GM12878 (cell line): ENCODE results near the gene PITX1. TPM values are rescaled to one million over a fixed set of nuclear protein-coding genes. Genes with fewer than 3 reads are reported as not detected.

Source experiments
- ATAC-seq: fragments of 200-7000 bp; cut with Tn5 transposase; 3 replicates; pipeline ENCODE4 v1.9.1; 2020; ENCODE audit warnings: mild to moderate bottlenecking, moderate library complexity
- BruUV-seq: library from RNA; stranded (reverse); fragments of 400-500 nt; replicated peaks from 2 replicates; lab custom pipeline; 2021; lab: Mats Ljungman, UMichigan
- CTCF ChIA-PET: fragments of 300-600 bp; sonication (Branson Sonifier 250); formaldehyde crosslinking; extraction: SDS; loops from one replicate; lab custom pipeline; 2021; ENCODE audit warnings: inconsistent platforms; lab: Yijun Ruan, JAX
- POLR2A ChIA-PET: fragments of 350-600 bp; formaldehyde crosslinking; extraction: SDS; loops from one replicate; lab custom pipeline; 2021; ENCODE audit warnings: inconsistent platforms; lab: Charles Lee
- RAD21 ChIA-PET: fragments of 300-600 bp; sonication (Branson Sonifier 250); formaldehyde crosslinking; loops from one replicate; lab custom pipeline; 2023; ENCODE audit warnings: antibody characterized with exemption; ENCODE audit not compliant: unreplicated experiment; lab: Charles Lee
- SMC1A ChIA-PET: fragments of 300-600 bp; sonication (Branson Sonifier 250); formaldehyde crosslinking; loops from one replicate; lab custom pipeline; 2023; ENCODE audit not compliant: unreplicated experiment, uncharacterized antibody; lab: Charles Lee
- DNase-seq: peaks from one replicate; pipeline ENCODE4 v3.0.0-alpha.2; 2011; ENCODE audit warnings: low read depth, low spot score
- FAIRE-seq: peaks from 3 replicates; lab custom pipeline; 2011; peaks lifted over from hg19 to GRCh38; lab: Jason Lieb, UNC
- H2AFZ ChIP-seq: 2 replicates; pipeline ENCODE4 v1.6.0; 2011; ENCODE audit warnings: low read depth, low read length, control low read depth; ENCODE audit not compliant: control insufficient read depth
- H3K27ac ChIP-seq: 2 replicates; pipeline ENCODE4 v1.5.1; 2011; ENCODE audit warnings: control low read depth; ENCODE audit not compliant: control insufficient read depth, insufficient read depth
- H3K27me3 ChIP-seq, 2 experiments: replicated peaks in 1 of 2; 2 replicates each; pipeline versions ENCODE4 v1.6.0 to v1.6.1; 2011; ENCODE audit warnings: low read length in 1 of 2; ENCODE audit not compliant: control insufficient read depth in 2 of 2, insufficient read depth in 2 of 2
- H3K36me3 ChIP-seq, 2 experiments: 2 replicates each; pipeline ENCODE4 v1.5.1; 2011; ENCODE audit warnings: low read length in 1 of 2; ENCODE audit not compliant: control insufficient read depth in 2 of 2, insufficient read depth in 2 of 2
- H3K4me1 ChIP-seq: 2 replicates; pipeline ENCODE4 v1.6.1; 2011; ENCODE audit warnings: mild to moderate bottlenecking, low read length, moderate library complexity, mixed read lengths; ENCODE audit not compliant: control insufficient read depth, insufficient read depth
- H3K4me2 ChIP-seq: 2 replicates; pipeline ENCODE4 v1.6.0; 2011; ENCODE audit warnings: control low read depth; ENCODE audit not compliant: control insufficient read depth, insufficient read depth
- H3K4me3 ChIP-seq: fragments of 200-600 bp; sonication (generic); 2 replicates; pipeline ENCODE4 v1.5.1; 2016
- H3K79me2 ChIP-seq: 2 replicates; pipeline ENCODE4 v1.6.0; 2011; ENCODE audit warnings: low read length; ENCODE audit not compliant: control insufficient read depth, insufficient read depth
- H3K9ac ChIP-seq: 2 replicates; pipeline ENCODE4 v1.8.0; 2011; ENCODE audit warnings: low read length, control low read depth, mixed read lengths; ENCODE audit not compliant: control insufficient read depth, insufficient read depth
- H3K9me3 ChIP-seq: replicated peaks from 3 replicates; pipeline ENCODE4 v1.5.1; 2011; ENCODE audit warnings: mild to moderate bottlenecking, low read length; ENCODE audit not compliant: control insufficient read depth, insufficient read depth
- H4K20me1 ChIP-seq: 2 replicates; pipeline ENCODE4 v1.6.0; 2011; ENCODE audit not compliant: control insufficient read depth, insufficient read depth
- RELA ChIP-seq: fragments of 450-650 bp; IDR thresholded peaks from 2 replicates; pipeline ENCODE4 v1.8.0; 2014; ENCODE audit warnings: borderline replicate concordance; ENCODE audit not compliant: partially characterized antibody
- REST ChIP-seq: IDR thresholded peaks from 2 replicates; pipeline ENCODE4 v1.6.1; 2012; ENCODE audit warnings: mild to moderate bottlenecking, low read depth, low read length
- RFX5 ChIP-seq: IDR thresholded peaks from 2 replicates; pipeline ENCODE4 v1.6.1; 2011; ENCODE audit warnings: low read depth, low read length, improper control_type of control experiment
- SREBF1 ChIP-seq: IDR thresholded peaks from 2 replicates; pipeline ENCODE4 v1.6.1; 2012; ENCODE audit warnings: mild to moderate bottlenecking, low read length
- WGBS: methylation state at CpG from one replicate; pipeline ENCODE4 v1.1.6; 2016; ENCODE audit warnings: low lambda C conversion rate; ENCODE audit not compliant: insufficient replicate concordance, insufficient coverage; ENCODE audit errors: missing lambda C conversion rate; 5-methylcytosine and 5-hydroxymethylcytosine counted together
- in situ Hi-C: fragments of 300-500 bp; cut with MboI; formaldehyde crosslinking; loops from 9 replicates; pipeline ENCODE4 v1.14.3; 2018; ENCODE audit warnings: mixed read lengths
- intact Hi-C: fragments of 100-400 bp; cut with micrococcal nuclease; formaldehyde crosslinking; loops from one replicate; pipeline ENCODE4 v1.14.2; 2022; ENCODE audit not compliant: unreplicated experiment
- polyA plus RNA-seq, 11 experiments: library from polyadenylated mRNA; depleted of rRNA in 4 of 11; unstranded in 6 of 11; stranded (reverse) in 5 of 11; fragments of >200 nt; fragmentation: Nextera tagmentation in 4 of 11; fragmentation: Illumina TruSeq in 1 of 11; extraction: Ambion mirVana in 4 of 11; extraction: Trizol in 1 of 11; gene quantifications; 1 replicate in 1 of 11; 2 replicates in 10 of 11; pipeline versions ENCODE4 v1.2.1 to v1.2.3, GENCODE V29; 2011 to 2016; ENCODE audit warnings: inconsistent platforms in 2 of 11, missing spikeins in 2 of 11, low read depth in 1 of 11
- total RNA-seq, 4 experiments: library from RNA; depleted of rRNA in 3 of 4; stranded (reverse); fragments of >200 nt in 3 of 4; fragmentation: Illumina TruSeq in 1 of 4; extraction: Trizol in 1 of 4; gene quantifications; 2 replicates each; pipeline versions ENCODE4 v1.2.1 to v1.2.3, GENCODE V29; 2013 to 2021

Gene PITX1
- total and polyA plus RNA-seq, 10 of the 15 experiments (the other 5 are each of a cell fraction or from before 2014, with no cell fraction given): 0.16 to 1.1 (median 0.68) TPM; not detected in 5

DNA sequence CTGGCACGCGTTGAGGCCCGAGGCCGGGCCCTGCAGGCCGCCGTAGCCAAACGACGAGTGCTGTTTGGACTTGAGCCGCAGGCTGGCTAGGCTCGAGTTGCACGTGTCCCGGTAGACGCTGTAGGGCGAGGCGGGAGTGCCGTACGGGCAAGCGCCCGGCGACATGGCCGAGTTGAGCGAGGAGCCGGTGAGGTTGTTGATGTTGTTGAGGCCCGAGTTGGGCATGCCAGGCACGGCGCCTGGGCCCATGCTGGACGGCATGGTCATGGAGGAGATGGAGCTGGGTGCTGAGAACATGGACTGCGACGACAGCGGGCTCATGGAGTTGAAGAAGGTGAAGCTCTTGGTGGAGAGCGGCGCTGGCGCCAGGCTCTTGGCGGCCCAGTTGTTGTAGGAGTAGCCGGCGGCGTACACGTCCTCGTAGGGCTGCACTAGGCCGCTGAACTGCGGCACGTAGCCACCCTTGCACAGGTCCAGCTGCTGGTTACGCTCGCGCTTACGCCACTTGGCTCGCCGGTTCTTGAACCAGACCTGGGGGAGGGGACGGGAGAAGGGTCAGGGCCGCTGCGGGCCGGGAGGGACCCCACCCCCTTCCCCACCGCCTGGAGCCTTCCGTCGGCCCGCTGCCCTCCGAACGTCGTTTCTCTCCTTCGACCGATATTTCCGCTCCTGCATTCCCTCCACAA, 5.1 kb downstream of the PITX1 start (continued):
- TF ChIP-seq REST: no peak

DNA sequence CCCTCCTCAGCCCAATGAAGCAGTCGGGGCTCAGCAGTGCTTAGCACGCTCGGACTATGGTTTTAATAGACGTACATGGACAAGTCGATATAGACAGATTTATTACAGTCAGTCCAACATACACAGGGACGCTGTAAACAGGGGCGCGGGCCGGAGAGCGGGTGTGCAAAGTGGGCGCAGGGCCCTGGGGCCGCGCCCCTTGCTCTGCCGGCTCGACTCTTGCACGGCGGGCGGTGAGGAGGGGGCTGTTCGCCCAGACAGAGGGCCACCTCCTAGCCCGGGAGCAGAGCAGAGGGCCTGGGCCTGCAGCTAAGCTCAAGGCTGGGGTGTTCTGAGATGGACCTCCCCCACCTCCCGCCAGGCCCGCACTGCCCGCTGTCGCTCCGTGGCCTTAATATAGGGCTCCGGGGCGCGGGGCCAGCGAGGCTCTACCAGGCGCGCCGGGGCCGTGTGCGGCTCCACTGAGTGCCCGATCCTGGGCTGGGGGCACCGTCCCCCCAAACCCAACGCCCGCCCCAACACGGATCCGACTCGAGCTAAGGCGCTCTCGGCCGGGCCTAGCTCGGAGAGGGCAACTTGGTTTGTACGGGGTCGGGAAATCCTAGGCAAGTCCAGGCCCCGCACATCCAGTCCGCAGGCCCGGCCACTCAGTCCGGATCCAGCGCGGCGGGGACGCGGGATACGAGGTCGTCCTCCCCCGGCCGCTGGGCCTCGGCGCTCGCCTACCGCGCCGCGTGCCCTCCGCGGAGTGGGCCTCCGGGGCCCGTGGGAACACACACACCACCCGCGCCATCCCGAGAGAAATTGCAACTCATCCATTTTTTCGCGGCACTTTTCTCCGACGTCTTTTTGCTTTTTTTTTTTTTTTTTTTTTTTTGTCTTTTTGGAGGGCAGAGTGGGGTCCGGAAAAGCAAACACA, 6.1 kb downstream of the PITX1 start:
- no peaks in the 10 kb centered on the region for H4K20me1 ChIP-seq
- in situ Hi-C loops (no loop called here), intact Hi-C loops (no loop called here)
- ChIA-PET SMC1A (no interaction called here), RAD21 (no interaction called here), CTCF (no interaction called here), POLR2A (no interaction called here)
- no peak overlapping the region for H3K9ac ChIP-seq
- FAIRE-seq: no peak
- H3K27me3 ChIP-seq: peaks cover 17 to 21% of the 10 kb centered on the region in 2 experiments
- BruUV-seq: no TSS peak
- WGBS: 39% methylated on average over 71 of the region's 79 CpGs
- TF ChIP-seq RELA (no peak), RFX5 (no peak), SREBF1 (no peak)
- ATAC-seq: no peak
- H3K4me2 ChIP-seq: no peak overlapping the region
- no peaks in the 10 kb centered on the region for H3K36me3 ChIP-seq
- no peak overlapping the region for H3K4me3 ChIP-seq
- no peaks in the 10 kb centered on the region for H3K4me1 ChIP-seq
- DNase-seq: no peak
- H3K27ac ChIP-seq: no peak overlapping the region
- peaks cover 6% of the 10 kb centered on the region; the same call in 2 of the 3 replicates for H3K9me3 ChIP-seq
- no peak overlapping the region for H2AFZ ChIP-seq
- no peaks in the 10 kb centered on the region for H3K79me2 ChIP-seq
